HEK293T (cell line): ENCODE results near the gene KIF16B.

ENCODE experiments used
- ARNT ChIP-seq: fragments of 450-650 bp; IDR thresholded peaks from 2 replicates; pipeline ENCODE4 v1.6.1; 2017; ENCODE audit warnings: mild to moderate bottlenecking
- CTBP1 ChIP-seq: fragments of 450-650 bp; IDR thresholded peaks from 2 replicates; pipeline ENCODE4 v1.6.1; 2016; ENCODE audit warnings: borderline replicate concordance
- ELF4 ChIP-seq: fragments of 450-650 bp; IDR thresholded peaks from 2 replicates; pipeline ENCODE4 v1.6.1; 2017; ENCODE audit warnings: antibody characterized with exemption
- FOXA1 ChIP-seq: fragments of 450-650 bp; IDR thresholded peaks from 2 replicates; pipeline ENCODE4 v1.6.1; 2016; ENCODE audit warnings: mild to moderate bottlenecking
- FOXK2 ChIP-seq: fragments of 450-650 bp; IDR thresholded peaks from 2 replicates; pipeline ENCODE4 v1.6.1; 2016; ENCODE audit warnings: mild to moderate bottlenecking
- FOXM1 ChIP-seq: fragments of 450-650 bp; IDR thresholded peaks from 2 replicates; pipeline ENCODE4 v1.6.1; 2017; ENCODE audit warnings: mild to moderate bottlenecking, borderline replicate concordance
- LEF1 ChIP-seq: fragments of 450-650 bp; IDR thresholded peaks from 2 replicates; pipeline ENCODE4 v1.6.1; 2017; ENCODE audit warnings: mild to moderate bottlenecking, borderline replicate concordance
- PKNOX1 ChIP-seq: fragments of 450-650 bp; IDR thresholded peaks from 2 replicates; pipeline ENCODE4 v1.6.1; 2016
- SP1 ChIP-seq: fragments of 450-650 bp; IDR thresholded peaks from 2 replicates; pipeline ENCODE4 v1.6.1; 2017
- SUZ12 ChIP-seq: fragments of 450-650 bp; IDR thresholded peaks from 2 replicates; pipeline ENCODE4 v1.6.1; 2016; ENCODE audit warnings: mild to moderate bottlenecking
- TARDBP ChIP-seq: fragments of 450-650 bp; IDR thresholded peaks from 2 replicates; pipeline ENCODE4 v1.6.1; 2016

DNA sequence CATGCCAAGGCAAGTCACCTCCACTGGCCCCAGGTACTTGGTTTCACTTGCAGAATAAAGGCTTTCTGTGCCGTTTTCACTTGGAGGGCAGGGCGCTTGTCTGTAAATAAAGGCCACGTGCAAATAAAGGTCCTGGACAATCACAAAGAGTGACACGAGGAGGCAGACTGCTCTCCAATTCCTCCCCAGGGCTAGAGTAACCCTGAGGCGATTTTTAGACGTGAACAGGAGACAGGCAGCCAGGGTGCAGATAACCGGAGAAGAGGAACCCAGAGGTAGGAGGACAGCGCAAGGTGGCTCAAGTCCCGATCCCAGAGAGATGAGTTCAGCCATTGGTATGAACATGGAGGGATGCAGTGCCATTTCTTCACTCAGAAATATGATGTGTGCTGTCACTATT lies 327.4 kb downstream of the KIF16B start:
- TF ChIP-seq FOXK2, result no peak
- TF ChIP-seq LEF1, result no peak
- no peak for TF ChIP-seq ARNT
- TF ChIP-seq CTBP1, result no peak
- TF ChIP-seq FOXM1, result no peak
- TF ChIP-seq TARDBP, result no peak
- no peak for TF ChIP-seq SUZ12
- TF ChIP-seq FOXA1, result no peak
- no peak for TF ChIP-seq ELF4
- TF ChIP-seq PKNOX1, result no peak
- TF ChIP-seq SP1, result no peak
